SK-N-SH treated with all-trans-retinoic acid at 6 μM for 48 hours (cell line): ENCODE results near the gene GPATCH3.

ENCODE experiments used
- ATAC-seq: fragments of 200-7000 bp; cut with Tn5 transposase; 3 replicates; pipeline ENCODE4 v1.9.1; 2020; ENCODE audit warnings: mild to moderate bottlenecking, moderate library complexity
- ARNTL ChIP-seq: fragments of 450-650 bp; formaldehyde crosslinking; IDR thresholded peaks from 2 replicates; pipeline ENCODE4 v1.5.0; 2020; ENCODE audit warnings: low read depth, mild to moderate bottlenecking, moderate library complexity, borderline replicate concordance
- BACH2 ChIP-seq: fragments of 250-450 bp; sonication (Bioruptor Pico); IDR thresholded peaks from 2 replicates; pipeline ENCODE4 v1.9.0; 2021; ENCODE audit warnings: mild to moderate bottlenecking, borderline replicate concordance
- CSDC2 ChIP-seq: fragments of 250-450 bp; sonication (Bioruptor Pico); IDR thresholded peaks from 2 replicates; pipeline ENCODE4 v1.5.0; 2020; ENCODE audit warnings: mild to moderate bottlenecking, moderate library complexity
- CSRNP3 ChIP-seq: fragments of 250-450 bp; sonication (Bioruptor Pico); IDR thresholded peaks from 2 replicates; pipeline ENCODE4 v1.5.1; 2021; ENCODE audit warnings: mild to moderate bottlenecking, moderate library complexity
- ESRRG ChIP-seq: fragments of 250-450 bp; sonication (Bioruptor Pico); IDR thresholded peaks from 2 replicates; pipeline ENCODE4 v1.6.1; 2021; ENCODE audit warnings: mild to moderate bottlenecking
- GLIS3 ChIP-seq: fragments of 250-450 bp; sonication (Bioruptor Pico); IDR thresholded peaks from 2 replicates; pipeline ENCODE4 v1.5.0; 2020; ENCODE audit warnings: mild to moderate bottlenecking, moderate library complexity
- ISL1 ChIP-seq: fragments of 250-450 bp; sonication (Bioruptor Pico); IDR thresholded peaks from 2 replicates; pipeline ENCODE4 v2.1.2; 2022; ENCODE audit warnings: mild to moderate bottlenecking, moderate library complexity
- PATZ1 ChIP-seq: fragments of 250-450 bp; sonication (Bioruptor Pico); IDR thresholded peaks from 2 replicates; pipeline ENCODE4 v1.8.0; 2020; ENCODE audit warnings: mild to moderate bottlenecking, moderate library complexity, borderline replicate concordance
- POU6F1 ChIP-seq: fragments of 250-450 bp; sonication (Bioruptor Pico); IDR thresholded peaks from 2 replicates; pipeline ENCODE4 v1.8.0; 2021; ENCODE audit warnings: low read depth, mild to moderate bottlenecking, moderate library complexity, borderline replicate concordance
- PPARA ChIP-seq: fragments of 250-450 bp; sonication (Bioruptor Pico); IDR thresholded peaks from 2 replicates; pipeline ENCODE4 v1.5.0; 2020; ENCODE audit warnings: mild to moderate bottlenecking, borderline replicate concordance
- SNAI2 ChIP-seq: fragments of 250-450 bp; sonication (Bioruptor Pico); IDR thresholded peaks from 2 replicates; pipeline ENCODE4 v1.5.0; 2020; ENCODE audit warnings: mild to moderate bottlenecking, moderate library complexity
- TCF4 ChIP-seq: fragments of 250-450 bp; sonication (Bioruptor Pico); IDR thresholded peaks from 2 replicates; pipeline ENCODE4 v1.8.0; 2021; ENCODE audit warnings: mild to moderate bottlenecking, moderate library complexity, borderline replicate concordance
- TOX ChIP-seq: fragments of 250-450 bp; sonication (Bioruptor Pico); IDR thresholded peaks from 2 replicates; pipeline ENCODE4 v1.8.0; 2021; ENCODE audit warnings: mild to moderate bottlenecking, moderate library complexity, borderline replicate concordance
- TSHZ2 ChIP-seq: fragments of 250-450 bp; sonication (Bioruptor Pico); IDR thresholded peaks from 2 replicates; pipeline ENCODE4 v1.5.0; 2020; ENCODE audit warnings: mild to moderate bottlenecking, moderate library complexity
- ZC3H10 ChIP-seq: fragments of 250-450 bp; sonication (Bioruptor Pico); IDR thresholded peaks from 2 replicates; pipeline ENCODE4 v1.5.1; 2021; ENCODE audit warnings: mild to moderate bottlenecking, moderate library complexity
- ZFP3 ChIP-seq: fragments of 250-450 bp; sonication (Bioruptor Pico); IDR thresholded peaks from 2 replicates; pipeline ENCODE4 v1.5.0; 2020; ENCODE audit warnings: mild to moderate bottlenecking, moderate library complexity
- ZFP30 ChIP-seq: fragments of 450-650 bp; formaldehyde crosslinking; IDR thresholded peaks from 2 replicates; pipeline ENCODE4 v1.5.0; 2022; ENCODE audit warnings: mild to moderate bottlenecking, moderate library complexity
- ZNF565 ChIP-seq: fragments of 450-650 bp; formaldehyde crosslinking; conservative IDR thresholded peaks from 2 replicates; pipeline ENCODE4 v1.5.0; 2020; ENCODE audit warnings: low read depth, mild to moderate bottlenecking, moderate library complexity
- ZNF70 ChIP-seq: fragments of 450-650 bp; formaldehyde crosslinking; IDR thresholded peaks from 2 replicates; pipeline ENCODE4 v1.5.0; 2020; ENCODE audit warnings: mild to moderate bottlenecking, moderate library complexity
- ZNF8 ChIP-seq: fragments of 450-650 bp; formaldehyde crosslinking; IDR thresholded peaks from 2 replicates; pipeline ENCODE4 v1.5.0; 2020; ENCODE audit warnings: mild to moderate bottlenecking, moderate library complexity

GPATCH3 gene

GRCh38 chr1:26852701-26853100, 47.6 kb downstream of the GPATCH3 start:
- no peak for ATAC-seq
- TF ChIP-seq BACH2 (CRISPR knock-in tag) (no peak), ARNTL (CRISPR knock-in tag) (no peak), ZFP3 (CRISPR knock-in tag) (no peak), CSRNP3 (CRISPR knock-in tag) (no peak), ISL1 (no peak), ESRRG (CRISPR knock-in tag) (no peak), TSHZ2 (CRISPR knock-in tag) (no peak), ZC3H10 (no peak), ZNF8 (CRISPR knock-in tag) (no peak), ZFP30 (CRISPR knock-in tag) (no peak), TOX (CRISPR knock-in tag) (no peak), CSDC2 (CRISPR knock-in tag) (no peak)

GRCh38 chr1:26851106-26851684, 49.1 kb downstream of the GPATCH3 start:
- no peak for ATAC-seq
- TF ChIP-seq CSRNP3 (CRISPR knock-in tag) (no peak), TOX (CRISPR knock-in tag) (no peak), ARNTL (CRISPR knock-in tag) (no peak), GLIS3 (CRISPR knock-in tag) (no peak), CSDC2 (CRISPR knock-in tag) (no peak), PPARA (CRISPR knock-in tag) (no peak), TCF4 (no peak), SNAI2 (CRISPR knock-in tag) (no peak)

GRCh38 chr1:26848941-26849774, 51.1 kb downstream of the GPATCH3 start:
- TF ChIP-seq ZNF565 (CRISPR knock-in tag) (no peak), POU6F1 (CRISPR knock-in tag) (no peak), ZNF70 (CRISPR knock-in tag) (no peak), ZFP30 (CRISPR knock-in tag) (no peak), PATZ1 (CRISPR knock-in tag) (no peak), ESRRG (CRISPR knock-in tag) (no peak), CSRNP3 (CRISPR knock-in tag) (no peak), BACH2 (CRISPR knock-in tag) (no peak)
- ATAC-seq = peak; percentile 56
